ENCODE measurements around the gene RFXANK.

DNA sequence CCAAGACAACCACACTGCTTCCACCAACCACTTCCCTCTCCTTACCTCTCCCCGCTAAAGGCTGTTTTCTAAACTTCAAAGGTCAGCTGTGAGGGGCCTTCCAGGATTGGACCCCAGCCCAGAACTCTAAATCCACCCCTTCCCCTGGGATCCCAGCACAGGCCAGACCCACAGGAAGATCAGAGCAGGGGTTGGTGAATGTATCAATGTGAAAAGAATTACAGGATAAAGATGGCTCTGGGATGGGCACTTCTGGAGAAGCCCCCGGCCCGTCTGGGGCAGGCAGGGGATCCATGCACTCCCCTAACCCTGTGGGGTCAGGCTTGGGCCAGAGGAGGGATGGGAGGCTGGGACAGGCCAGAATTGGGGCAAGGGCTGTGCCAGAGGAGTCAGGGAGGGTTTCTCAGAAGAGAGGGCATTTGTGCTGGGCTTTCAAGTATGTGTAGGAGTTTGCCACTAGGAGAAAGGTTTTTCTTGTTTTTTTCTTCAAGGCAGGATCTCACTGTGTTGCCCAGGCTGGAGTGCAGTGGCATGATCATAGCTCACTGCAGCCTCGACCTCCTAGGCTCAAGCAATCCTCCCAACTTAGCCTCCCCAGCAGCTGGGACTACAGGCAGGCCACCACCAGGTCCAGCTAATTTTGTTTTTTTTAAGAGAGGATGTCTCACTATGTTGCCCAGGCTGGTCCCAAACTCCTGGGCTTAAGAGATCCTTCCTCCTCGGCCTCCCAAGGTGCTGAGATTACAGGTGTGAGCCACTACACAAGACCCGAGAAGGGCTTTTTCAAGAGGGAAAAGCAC, 21.0 kb upstream of the RFXANK start:
- TF ChIP-seq, protein P1, sequence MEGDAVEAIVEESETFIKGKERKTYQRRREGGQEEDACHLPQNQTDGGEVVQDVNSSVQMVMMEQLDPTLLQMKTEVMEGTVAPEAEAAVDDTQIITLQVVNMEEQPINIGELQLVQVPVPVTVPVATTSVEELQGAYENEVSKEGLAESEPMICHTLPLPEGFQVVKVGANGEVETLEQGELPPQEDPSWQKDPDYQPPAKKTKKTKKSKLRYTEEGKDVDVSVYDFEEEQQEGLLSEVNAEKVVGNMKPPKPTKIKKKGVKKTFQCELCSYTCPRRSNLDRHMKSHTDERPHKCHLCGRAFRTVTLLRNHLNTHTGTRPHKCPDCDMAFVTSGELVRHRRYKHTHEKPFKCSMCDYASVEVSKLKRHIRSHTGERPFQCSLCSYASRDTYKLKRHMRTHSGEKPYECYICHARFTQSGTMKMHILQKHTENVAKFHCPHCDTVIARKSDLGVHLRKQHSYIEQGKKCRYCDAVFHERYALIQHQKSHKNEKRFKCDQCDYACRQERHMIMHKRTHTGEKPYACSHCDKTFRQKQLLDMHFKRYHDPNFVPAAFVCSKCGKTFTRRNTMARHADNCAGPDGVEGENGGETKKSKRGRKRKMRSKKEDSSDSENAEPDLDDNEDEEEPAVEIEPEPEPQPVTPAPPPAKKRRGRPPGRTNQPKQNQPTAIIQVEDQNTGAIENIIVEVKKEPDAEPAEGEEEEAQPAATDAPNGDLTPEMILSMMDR (conservative IDR thresholded peaks at IDR 0.05; ENCODE audit: low read length), result no peak
- TF ChIP-seq EZH2phosphoT487 (IDR thresholded peaks at IDR 0.05; ENCODE audit: borderline replicate concordance, low read depth, low read length), result no peak
